NOMO-1 treated with DMSO at 0.1 percent for 48 hours (cell line): ENCODE results near the gene SNN.
A peak's percentile ranks its signal among the peaks of the same experiment; 100 is the strongest.

Source experiments
- DNase-seq: peaks from one replicate; lab custom pipeline; 2025; ENCODE audit not compliant: unreplicated experiment; lab: John Stamatoyannopoulos, UW

The SNN gene

GRCh38 chr16:11677959-11678881 lies 10.0 kb downstream of the SNN start:
- peak; percentile 30 for DNase-seq

GRCh38 chr16:11679250-11679649 lies 11.0 kb downstream of the SNN start:
- DNase-seq = no peak

- no peak for DNase-seq
Measured at GRCh38 chr16:11679941-11680911, 12.0 kb downstream of the SNN start.

GRCh38 chr16:11681556-11681955 lies 13.3 kb downstream of the SNN start:
- DNase-seq = peak; percentile 54

GRCh38 chr16:11681976-11682654 lies 13.9 kb downstream of the SNN start:
- DNase-seq = peak; percentile 66

GRCh38 chr16:11682655-11683096 lies 14.4 kb downstream of the SNN start:
- DNase-seq = peak; percentile 40

GRCh38 chr16:11683145-11683544 lies 14.9 kb downstream of the SNN start:
- DNase-seq = no peak

- no peak for DNase-seq
Measured at GRCh38 chr16:11684231-11685025, 16.2 kb downstream of the SNN start.

- no peak for DNase-seq
Measured at GRCh38 chr16:11685844-11686618, 17.8 kb downstream of the SNN start.

- DNase-seq = no peak
Measured at GRCh38 chr16:11686713-11687380, 18.6 kb downstream of the SNN start.

- no peak for DNase-seq
Measured at GRCh38 chr16:11687601-11688519, 19.6 kb downstream of the SNN start.

GRCh38 chr16:11688520-11688886 lies 20.2 kb downstream of the SNN start:
- DNase-seq = no peak

GRCh38 chr16:11689031-11689840 lies 21.0 kb downstream of the SNN start:
- DNase-seq = peak; percentile 79

GRCh38 chr16:11691235-11691634 lies 23.0 kb downstream of the SNN start:
- no peak for DNase-seq

GRCh38 chr16:11691771-11692170 lies 23.5 kb downstream of the SNN start:
- no peak for DNase-seq

GRCh38 chr16:11692171-11692570 lies 23.9 kb downstream of the SNN start:
- no peak for DNase-seq

GRCh38 chr16:11692651-11693050 lies 24.4 kb downstream of the SNN start:
- no peak for DNase-seq
